Mesothelial cell of epicardium (in vitro differentiated cells): ENCODE data around the gene VIPR1. TPM values are rescaled to one million over a fixed set of nuclear protein-coding genes. Genes with fewer than 3 reads are reported as not detected.

Experiments used
- DNase-seq, 2 experiments: peaks; one replicate each; pipeline ENCODE4 v3.0.0; 2021; ENCODE audit warnings: low spot score in 2 of 2; ENCODE audit not compliant: unreplicated experiment in 2 of 2
- H3K27ac Mint-ChIP-seq: 2 replicates; pipeline ENCODE4 v1.8.0; 2021; ENCODE audit warnings: mixed read lengths
- H3K27me3 Mint-ChIP-seq: 2 replicates; pipeline ENCODE4 v1.8.0; 2021; ENCODE audit warnings: low read depth, mixed read lengths
- H3K36me3 Mint-ChIP-seq: 2 replicates; pipeline ENCODE4 v1.8.0; 2021; ENCODE audit warnings: mixed read lengths
- H3K4me1 Mint-ChIP-seq: 2 replicates; pipeline ENCODE4 v1.8.0; 2021; ENCODE audit warnings: mixed read lengths
- H3K4me3 Mint-ChIP-seq: 2 replicates; pipeline ENCODE4 v1.8.0; 2021; ENCODE audit warnings: mild to moderate bottlenecking, moderate library complexity, mixed read lengths
- H3K9me3 Mint-ChIP-seq: 2 replicates; pipeline ENCODE4 v1.8.0; 2021; ENCODE audit warnings: mixed read lengths
- total RNA-seq: library from RNA; stranded (reverse); gene quantifications from 3 replicates; pipeline ENCODE4 v1.2.1, GENCODE V29; 2021
- TF ChIP-seq, protein P1 (sequence below): fragments of 200-600 bp; sonication (generic); IDR thresholded peaks from one replicate; pipeline ENCODE4 v1.5.0; 2021; ENCODE audit warnings: antibody characterized with exemption; ENCODE audit not compliant: unreplicated experiment

The VIPR1 gene
- total RNA-seq, 1 donor from 2014 or later, result 2.3 TPM

DNA sequence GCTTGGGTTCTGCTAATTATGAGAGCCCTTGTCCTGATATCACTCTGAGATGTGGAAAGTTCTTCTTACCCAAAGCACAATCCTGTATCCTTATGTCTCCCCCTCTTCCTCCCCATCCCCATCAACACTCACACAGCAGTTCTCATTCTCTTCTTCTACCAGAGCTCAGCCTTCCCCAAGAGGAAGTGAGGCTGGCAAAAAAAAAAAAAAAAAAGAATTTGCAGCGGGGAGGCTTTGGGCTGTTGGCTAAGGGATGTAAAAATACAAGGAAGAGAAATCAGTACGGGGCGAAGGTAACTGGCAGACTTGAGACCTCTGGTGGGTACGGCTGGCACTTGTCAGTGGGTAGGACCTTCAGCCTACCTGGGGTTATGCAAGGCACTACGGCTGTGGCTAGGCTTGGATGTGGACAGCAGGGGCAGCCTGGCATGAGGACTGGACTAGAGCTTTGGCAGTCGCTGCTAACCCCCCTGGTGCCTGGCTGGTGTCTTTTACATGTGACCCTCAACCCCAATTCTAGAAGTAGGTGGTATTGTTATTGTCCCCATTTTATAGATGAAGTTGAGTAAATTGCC, 5.4 kb downstream of the VIPR1 start:
- no peaks in the 10 kb centered on the region for H3K9me3 Mint-ChIP-seq
- TF ChIP-seq, protein P1, sequence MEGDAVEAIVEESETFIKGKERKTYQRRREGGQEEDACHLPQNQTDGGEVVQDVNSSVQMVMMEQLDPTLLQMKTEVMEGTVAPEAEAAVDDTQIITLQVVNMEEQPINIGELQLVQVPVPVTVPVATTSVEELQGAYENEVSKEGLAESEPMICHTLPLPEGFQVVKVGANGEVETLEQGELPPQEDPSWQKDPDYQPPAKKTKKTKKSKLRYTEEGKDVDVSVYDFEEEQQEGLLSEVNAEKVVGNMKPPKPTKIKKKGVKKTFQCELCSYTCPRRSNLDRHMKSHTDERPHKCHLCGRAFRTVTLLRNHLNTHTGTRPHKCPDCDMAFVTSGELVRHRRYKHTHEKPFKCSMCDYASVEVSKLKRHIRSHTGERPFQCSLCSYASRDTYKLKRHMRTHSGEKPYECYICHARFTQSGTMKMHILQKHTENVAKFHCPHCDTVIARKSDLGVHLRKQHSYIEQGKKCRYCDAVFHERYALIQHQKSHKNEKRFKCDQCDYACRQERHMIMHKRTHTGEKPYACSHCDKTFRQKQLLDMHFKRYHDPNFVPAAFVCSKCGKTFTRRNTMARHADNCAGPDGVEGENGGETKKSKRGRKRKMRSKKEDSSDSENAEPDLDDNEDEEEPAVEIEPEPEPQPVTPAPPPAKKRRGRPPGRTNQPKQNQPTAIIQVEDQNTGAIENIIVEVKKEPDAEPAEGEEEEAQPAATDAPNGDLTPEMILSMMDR, result no peak
- DNase-seq, result no peak
- H3K4me1 Mint-ChIP-seq, result peaks cover 7% of the 10 kb centered on the region
- no peaks in the 10 kb centered on the region for H3K36me3 Mint-ChIP-seq
- no peak overlapping the region for H3K27ac Mint-ChIP-seq
- H3K27me3 Mint-ChIP-seq, result peaks cover 29% of the 10 kb centered on the region
- no peak overlapping the region for H3K4me3 Mint-ChIP-seq

DNA sequence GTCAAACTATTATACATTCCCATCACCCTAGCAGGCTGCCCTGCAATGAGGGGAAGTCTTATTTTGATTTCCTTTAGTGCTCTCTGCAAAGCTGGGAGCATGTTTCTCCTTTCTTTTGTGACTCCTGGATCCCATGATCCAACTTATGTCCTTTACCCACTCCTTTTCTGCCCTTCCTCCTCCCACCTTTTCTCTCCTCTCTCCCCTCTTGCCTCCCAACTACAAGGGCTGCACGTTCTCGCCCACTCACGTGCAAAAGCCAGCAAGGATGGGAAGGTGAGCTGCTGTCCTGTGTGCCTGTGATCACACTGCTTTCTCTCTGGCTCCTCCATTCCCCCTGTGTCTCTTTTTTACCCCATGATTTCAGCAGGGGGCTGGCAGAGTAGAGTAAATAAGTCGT, 6.1 kb downstream of the VIPR1 start:
- Mint-ChIP-seq H3K36me3 (no peaks in the 10 kb centered on the region), H3K4me1 (peaks cover 4% of the 10 kb centered on the region), H3K4me3 (no peak overlapping the region), H3K9me3 (no peaks in the 10 kb centered on the region), H3K27ac (no peak overlapping the region), H3K27me3 (peaks cover 22% of the 10 kb centered on the region)
- DNase-seq, result no peak
- TF ChIP-seq, protein P1, result no peak

DNA sequence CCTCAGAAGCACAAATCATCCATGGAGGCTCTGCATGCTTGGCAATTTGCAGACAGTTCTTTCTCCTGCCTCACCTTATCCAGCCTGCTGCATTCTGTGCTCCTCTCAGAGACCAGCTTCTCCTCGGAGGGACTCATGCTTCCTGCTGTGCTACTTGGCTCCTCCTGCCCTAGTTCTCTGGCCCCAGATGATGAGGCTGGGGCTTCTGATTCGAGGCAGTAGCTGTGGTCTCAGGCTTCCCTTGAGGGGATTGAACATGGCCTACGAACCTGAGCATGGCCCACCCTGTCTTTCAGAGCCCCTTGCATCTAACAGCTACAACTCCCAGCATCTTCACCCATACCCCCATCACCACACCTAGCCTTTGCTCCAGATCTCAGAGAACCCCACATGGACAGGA, 6.7 kb downstream of the VIPR1 start:
- Mint-ChIP-seq H3K36me3 (no peaks in the 10 kb centered on the region), H3K4me1 (peaks cover 4% of the 10 kb centered on the region), H3K27ac (no peak overlapping the region), H3K4me3 (no peak overlapping the region), H3K9me3 (no peaks in the 10 kb centered on the region), H3K27me3 (peaks cover 16% of the 10 kb centered on the region)
- TF ChIP-seq, protein P1, result no peak
- no peak for DNase-seq

DNA sequence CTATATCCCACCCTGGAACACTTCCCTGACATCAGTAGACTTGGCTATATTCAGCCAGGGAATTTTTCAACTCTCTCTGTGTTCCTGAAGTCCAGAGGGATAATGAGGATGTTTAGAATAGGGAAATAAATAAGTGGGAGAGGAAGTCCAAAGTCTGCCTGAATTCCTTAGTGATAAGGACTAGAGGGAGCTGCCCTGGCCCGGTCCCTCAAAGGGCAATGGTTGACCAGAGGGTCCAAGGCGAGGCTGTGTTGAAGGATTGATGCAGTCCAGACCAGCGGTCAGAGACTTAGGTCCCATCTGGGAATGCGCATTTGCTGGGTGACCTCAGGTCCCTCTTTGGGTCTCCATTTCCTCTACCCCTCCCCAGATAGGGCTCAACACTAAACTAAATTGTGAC, 7.9 kb downstream of the VIPR1 start:
- no peak for DNase-seq
- Mint-ChIP-seq H3K27me3 (peaks cover 14% of the 10 kb centered on the region), H3K4me3 (no peak overlapping the region), H3K9me3 (no peaks in the 10 kb centered on the region), H3K36me3 (no peaks in the 10 kb centered on the region), H3K4me1 (peaks cover 4% of the 10 kb centered on the region), H3K27ac (no peak overlapping the region)
- TF ChIP-seq, protein P1, result no peak

DNA sequence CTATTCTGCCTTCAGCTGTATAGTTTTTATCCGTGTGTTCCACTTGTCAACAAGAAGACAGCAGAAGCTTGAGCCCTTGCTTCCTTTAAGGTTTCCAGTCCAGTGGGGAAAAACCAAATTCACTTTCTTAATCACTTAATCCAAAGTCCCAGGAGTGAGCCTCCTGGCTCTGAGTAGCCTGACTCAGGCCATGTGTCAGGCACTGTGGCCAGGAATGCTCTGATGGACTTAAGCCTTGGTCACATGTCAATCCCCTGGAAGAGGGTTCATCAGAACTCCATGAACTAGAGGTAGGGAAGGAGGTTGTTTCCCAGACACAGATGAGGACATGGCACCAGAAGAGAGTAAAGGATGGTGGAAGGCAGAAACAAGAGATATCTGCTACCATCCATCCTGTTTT, 8.8 kb downstream of the VIPR1 start:
- peaks cover 14% of the 10 kb centered on the region for H3K27me3 Mint-ChIP-seq
- TF ChIP-seq, protein P1, result no peak
- H3K36me3 Mint-ChIP-seq, result no peaks in the 10 kb centered on the region
- peaks cover 4% of the 10 kb centered on the region for H3K4me1 Mint-ChIP-seq
- H3K27ac Mint-ChIP-seq, result no peak overlapping the region
- no peak overlapping the region for H3K4me3 Mint-ChIP-seq
- H3K9me3 Mint-ChIP-seq, result no peaks in the 10 kb centered on the region
- DNase-seq, result no peak

DNA sequence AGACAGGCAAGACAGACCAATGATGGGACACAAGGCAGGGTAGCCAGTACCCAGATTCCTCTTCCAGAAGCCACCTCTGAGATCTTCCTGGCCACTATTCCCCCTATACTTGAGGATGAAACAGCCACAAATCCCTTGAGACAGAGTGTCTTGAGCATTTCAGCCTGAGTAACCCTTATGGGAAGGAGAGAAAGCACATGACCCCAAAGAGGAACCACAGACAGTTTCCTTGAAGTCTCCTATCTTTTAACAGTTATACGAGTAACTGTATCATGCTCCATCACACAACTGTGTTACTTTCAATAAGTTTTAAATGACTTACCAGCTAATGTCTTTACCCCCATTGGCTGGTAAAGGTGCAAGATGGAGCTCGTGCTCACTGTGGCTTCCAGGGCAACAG, 9.3 kb downstream of the VIPR1 start:
- Mint-ChIP-seq H3K36me3 (no peaks in the 10 kb centered on the region), H3K27ac (no peak overlapping the region), H3K27me3 (peaks cover 14% of the 10 kb centered on the region), H3K9me3 (no peaks in the 10 kb centered on the region), H3K4me3 (no peak overlapping the region), H3K4me1 (peaks cover 4% of the 10 kb centered on the region)
- DNase-seq, result no peak
- TF ChIP-seq, protein P1, result no peak
